IMR-90 (cell line): ENCODE measurements around the gene CDKL5.

ENCODE experiments used
- CEBPB ChIP-seq: IDR thresholded peaks from 2 replicates; pipeline ENCODE4 v1.6.1; 2012; ENCODE audit warnings: low read depth, low read length, improper control_type of control experiment
- FOS ChIP-seq: fragments of 150-350 bp; IDR thresholded peaks from 2 replicates; pipeline ENCODE4 v1.6.1; 2016; ENCODE audit warnings: low read depth, low read length
- MAFK ChIP-seq: IDR thresholded peaks from 2 replicates; pipeline ENCODE4 v1.6.1; 2012; ENCODE audit warnings: low read depth, low read length, improper control_type of control experiment
- POLR2A ChIP-seq: IDR thresholded peaks from 2 replicates; pipeline ENCODE4 v1.6.1; 2012; ENCODE audit warnings: mild to moderate bottlenecking, low read depth, low read length
- RAD21 ChIP-seq: IDR thresholded peaks from 2 replicates; pipeline ENCODE4 v1.6.1; 2012; ENCODE audit warnings: low read length, improper control_type of control experiment
- TF ChIP-seq, protein P1 (sequence below): conservative IDR thresholded peaks from 2 replicates; pipeline ENCODE4 v1.5.1; 2012; ENCODE audit warnings: mild to moderate bottlenecking, low read depth, low read length, improper control_type of control experiment

- TF ChIP-seq CEBPB, result no peak
- TF ChIP-seq, protein P1, sequence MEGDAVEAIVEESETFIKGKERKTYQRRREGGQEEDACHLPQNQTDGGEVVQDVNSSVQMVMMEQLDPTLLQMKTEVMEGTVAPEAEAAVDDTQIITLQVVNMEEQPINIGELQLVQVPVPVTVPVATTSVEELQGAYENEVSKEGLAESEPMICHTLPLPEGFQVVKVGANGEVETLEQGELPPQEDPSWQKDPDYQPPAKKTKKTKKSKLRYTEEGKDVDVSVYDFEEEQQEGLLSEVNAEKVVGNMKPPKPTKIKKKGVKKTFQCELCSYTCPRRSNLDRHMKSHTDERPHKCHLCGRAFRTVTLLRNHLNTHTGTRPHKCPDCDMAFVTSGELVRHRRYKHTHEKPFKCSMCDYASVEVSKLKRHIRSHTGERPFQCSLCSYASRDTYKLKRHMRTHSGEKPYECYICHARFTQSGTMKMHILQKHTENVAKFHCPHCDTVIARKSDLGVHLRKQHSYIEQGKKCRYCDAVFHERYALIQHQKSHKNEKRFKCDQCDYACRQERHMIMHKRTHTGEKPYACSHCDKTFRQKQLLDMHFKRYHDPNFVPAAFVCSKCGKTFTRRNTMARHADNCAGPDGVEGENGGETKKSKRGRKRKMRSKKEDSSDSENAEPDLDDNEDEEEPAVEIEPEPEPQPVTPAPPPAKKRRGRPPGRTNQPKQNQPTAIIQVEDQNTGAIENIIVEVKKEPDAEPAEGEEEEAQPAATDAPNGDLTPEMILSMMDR, result no peak
- peak; percentile 88 for TF ChIP-seq FOS
- TF ChIP-seq POLR2A, result no peak
- no peak for TF ChIP-seq RAD21
- no peak for TF ChIP-seq MAFK
These were observed 249.7 kb downstream of the CDKL5 start for GRCh38 chrX:18674788-18675735.
